Smooth muscle cell (in vitro differentiated cells): ENCODE data around the gene CTSD. TPM values are rescaled to one million over a fixed set of nuclear protein-coding genes. Genes with fewer than 3 reads are reported as not detected.

Source experiments
- DNase-seq: peaks from one replicate; lab custom pipeline; 2025; ENCODE audit not compliant: unreplicated experiment; lab: John Stamatoyannopoulos, UW
- H2AFZ ChIP-seq: fragments of 200-600 bp; sonication (generic); 2 replicates; pipeline ENCODE4 v1.6.0; 2016; ENCODE audit warnings: antibody characterized with exemption, low read depth, mild to moderate bottlenecking
- H3F3A ChIP-seq: fragments of 200-600 bp; sonication (generic); 2 replicates; pipeline ENCODE4 v1.6.0; 2017; ENCODE audit warnings: antibody characterized with exemption, low read depth
- H3K27ac ChIP-seq: fragments of 200-600 bp; sonication (generic); 2 replicates; pipeline ENCODE4 v1.5.1; 2016; ENCODE audit warnings: low read depth, mild to moderate bottlenecking
- H3K27me3 ChIP-seq: fragments of 200-600 bp; sonication (generic); 2 replicates; pipeline ENCODE4 v1.6.1; 2016; ENCODE audit warnings: low read depth, mild to moderate bottlenecking
- H3K36me3 ChIP-seq: fragments of 200-600 bp; sonication (generic); 2 replicates; pipeline ENCODE4 v1.5.1; 2016; ENCODE audit warnings: low read depth
- H3K4me1 ChIP-seq: fragments of 200-600 bp; sonication (generic); 2 replicates; pipeline ENCODE4 v1.5.1; 2016; ENCODE audit warnings: low read depth
- H3K4me2 ChIP-seq: fragments of 200-600 bp; sonication (generic); 2 replicates; pipeline ENCODE4 v1.6.0; 2016; ENCODE audit warnings: mild to moderate bottlenecking
- H3K4me3 ChIP-seq: fragments of 200-600 bp; sonication (generic); 2 replicates; pipeline ENCODE4 v1.5.1; 2016; ENCODE audit warnings: mild to moderate bottlenecking
- H3K79me2 ChIP-seq: fragments of 200-600 bp; sonication (generic); 2 replicates; pipeline ENCODE4 v1.6.0; 2016; ENCODE audit warnings: low read depth, mild to moderate bottlenecking
- H3K9ac ChIP-seq: fragments of 200-600 bp; sonication (generic); 2 replicates; pipeline ENCODE4 v1.6.0; 2016; ENCODE audit warnings: low read depth
- H3K9me3 ChIP-seq: fragments of 200-600 bp; sonication (generic); replicated peaks from 2 replicates; pipeline ENCODE4 v1.5.1; 2016; ENCODE audit warnings: low read depth
- H4K20me1 ChIP-seq: fragments of 200-600 bp; sonication (generic); 2 replicates; pipeline ENCODE4 v1.6.0; 2016; ENCODE audit warnings: low read depth
- CTCF ChIP-seq: fragments of 200-600 bp; sonication (generic); IDR thresholded peaks from 2 replicates; pipeline ENCODE4 v1.5.1; 2017; ENCODE audit warnings: borderline replicate concordance, mild to moderate bottlenecking, antibody characterized with exemption; ENCODE audit not compliant: insufficient read depth, poor library complexity, severe bottlenecking
- WGBS: methylation state at CpG from one replicate; pipeline ENCODE4 v1.1.7; 2016; ENCODE audit warnings: low lambda C conversion rate; 5-methylcytosine and 5-hydroxymethylcytosine counted together
- polyA plus RNA-seq: library from polyadenylated mRNA; unstranded; fragments of >200 nt; fragmentation: Nextera tagmentation; extraction: Ambion mirVana; gene quantifications from 2 replicates; pipeline ENCODE4 v1.2.1, GENCODE V29; 2016
- total RNA-seq: library from RNA; depleted of rRNA; stranded (reverse); fragments of >200 nt; gene quantifications from 2 replicates; pipeline ENCODE4 v1.2.3, GENCODE V29; 2014

CTSD gene
- total and polyA plus RNA-seq, 2 experiments from 2014 or later: 101 to 301 TPM

- no peaks in the 10 kb centered on the region for H3F3A ChIP-seq
- 82% methylated on average over 6 of the region's 6 CpGs for WGBS
- no peaks in the 10 kb centered on the region for H3K79me2 ChIP-seq
- H3K27ac ChIP-seq: no peak overlapping the region
- no peaks in the 10 kb centered on the region for H3K36me3 ChIP-seq
- H3K4me3 ChIP-seq: no peak overlapping the region
- H3K4me2 ChIP-seq: no peak overlapping the region
- H3K4me1 ChIP-seq: no peaks in the 10 kb centered on the region
- DNase-seq: no peak
- H2AFZ ChIP-seq: no peak overlapping the region
- no peaks in the 10 kb centered on the region for H3K27me3 ChIP-seq
- TF ChIP-seq CTCF: no peak
- no peaks in the 10 kb centered on the region for H4K20me1 ChIP-seq
- H3K9ac ChIP-seq: no peak overlapping the region
- no peaks in the 10 kb centered on the region for H3K9me3 ChIP-seq
These were observed 26.5 kb downstream of the CTSD start for GRCh38 chr11:1737080-1737757.

- Histone ChIP-seq H3K9me3 (no peaks in the 10 kb centered on the region), H3K79me2 (no peaks in the 10 kb centered on the region), H3K4me2 (no peak overlapping the region), H4K20me1 (no peaks in the 10 kb centered on the region), H3K9ac (no peak overlapping the region), H3K36me3 (no peaks in the 10 kb centered on the region), H3F3A (no peaks in the 10 kb centered on the region), H2AFZ (no peak overlapping the region), H3K27ac (no peak overlapping the region), H3K4me1 (no peaks in the 10 kb centered on the region), H3K27me3 (no peaks in the 10 kb centered on the region), H3K4me3 (no peak overlapping the region)
- WGBS: 92% methylated on average over 2 of the region's 3 CpGs
- no peak for TF ChIP-seq CTCF
- DNase-seq: no peak
These were observed 27.2 kb downstream of the CTSD start for GRCh38 chr11:1736447-1736992.

GRCh38 chr11:1735271-1735670, 28.5 kb downstream of the CTSD start:
- 91% methylated on average over 16 of the region's 16 CpGs for WGBS
- Histone ChIP-seq H3K27ac (no peak overlapping the region), H3K9ac (no peak overlapping the region), H4K20me1 (no peaks in the 10 kb centered on the region), H3K27me3 (no peaks in the 10 kb centered on the region), H3K4me2 (no peak overlapping the region), H2AFZ (no peak overlapping the region), H3K9me3 (no peaks in the 10 kb centered on the region), H3F3A (no peaks in the 10 kb centered on the region), H3K4me3 (no peak overlapping the region), H3K4me1 (no peaks in the 10 kb centered on the region), H3K79me2 (no peaks in the 10 kb centered on the region), H3K36me3 (no peaks in the 10 kb centered on the region)
- no peak for DNase-seq
- TF ChIP-seq CTCF: no peak

- H3K36me3 ChIP-seq: no peaks in the 10 kb centered on the region
- H3K4me3 ChIP-seq: no peak overlapping the region
- H3K9me3 ChIP-seq: no peaks in the 10 kb centered on the region
- H3K4me1 ChIP-seq: no peaks in the 10 kb centered on the region
- no peak for DNase-seq
- no peaks in the 10 kb centered on the region for H4K20me1 ChIP-seq
- no peak overlapping the region for H3K9ac ChIP-seq
- TF ChIP-seq CTCF: no peak
- no peaks in the 10 kb centered on the region for H3F3A ChIP-seq
- no peaks in the 10 kb centered on the region for H3K27me3 ChIP-seq
- no peak overlapping the region for H2AFZ ChIP-seq
- whole genome bisulfite sequencing: 89% methylated on average over 10 of the region's 10 CpGs
- no peak overlapping the region for H3K27ac ChIP-seq
- H3K4me2 ChIP-seq: no peak overlapping the region
- H3K79me2 ChIP-seq: no peaks in the 10 kb centered on the region
These were observed 29.1 kb downstream of the CTSD start for GRCh38 chr11:1734641-1735081.
